Activated CD8-positive, alpha-beta memory T cell treated with anti-CD3 and anti-CD28 coated beads, Interleukin-2, amount 10 ng/mL, durations not matched to agents 7 days and 5 days (primary cell): Measurements from ENCODE around the gene PHF21A. TPM values are rescaled to one million over a fixed set of nuclear protein-coding genes. Genes with fewer than 3 reads are reported as not detected.
A peak's percentile ranks its signal among the peaks of the same experiment; 100 is the strongest.

Source experiments
- ATAC-seq: fragments of 150-1000 bp; cut with Tn5 transposase; one replicate; pipeline ENCODE4 v1.10.0; 2021; ENCODE audit warnings: moderate library complexity
- CTCF ChIA-PET: fragments of 350-600 bp; sonication (Branson Sonifier 250); formaldehyde crosslinking; loops from one replicate; lab custom pipeline; 2021; ENCODE audit warnings: antibody characterized with exemption; lab: Charles Lee
- DNase-seq: peaks from one replicate; pipeline ENCODE4 v3.0.0-alpha.2; 2020
- H3K27ac Mint-ChIP-seq: one replicate; pipeline ENCODE4 v1.8.0; 2021; ENCODE audit warnings: mild to moderate bottlenecking, mixed read lengths
- H3K27me3 Mint-ChIP-seq: one replicate; pipeline ENCODE4 v1.8.0; 2021; ENCODE audit warnings: mixed read lengths
- H3K36me3 Mint-ChIP-seq: one replicate; pipeline ENCODE4 v1.8.0; 2021; ENCODE audit warnings: mild to moderate bottlenecking, mixed read lengths
- H3K4me1 Mint-ChIP-seq: one replicate; pipeline ENCODE4 v1.8.0; 2021; ENCODE audit warnings: mixed read lengths
- H3K4me3 Mint-ChIP-seq: one replicate; pipeline ENCODE4 v1.8.0; 2021; ENCODE audit warnings: mild to moderate bottlenecking, moderate library complexity, mixed read lengths
- H3K9me3 Mint-ChIP-seq: one replicate; pipeline ENCODE4 v1.8.0; 2022; ENCODE audit warnings: low read depth, mixed read lengths
- total RNA-seq, 2 experiments: library from RNA; stranded (reverse); gene quantifications; one replicate each; pipeline ENCODE4 v1.2.3, GENCODE V29; 2021

Gene PHF21A
- total RNA-seq, 2 experiments from 2014 or later, result 34.6 to 39.7 TPM

DNA sequence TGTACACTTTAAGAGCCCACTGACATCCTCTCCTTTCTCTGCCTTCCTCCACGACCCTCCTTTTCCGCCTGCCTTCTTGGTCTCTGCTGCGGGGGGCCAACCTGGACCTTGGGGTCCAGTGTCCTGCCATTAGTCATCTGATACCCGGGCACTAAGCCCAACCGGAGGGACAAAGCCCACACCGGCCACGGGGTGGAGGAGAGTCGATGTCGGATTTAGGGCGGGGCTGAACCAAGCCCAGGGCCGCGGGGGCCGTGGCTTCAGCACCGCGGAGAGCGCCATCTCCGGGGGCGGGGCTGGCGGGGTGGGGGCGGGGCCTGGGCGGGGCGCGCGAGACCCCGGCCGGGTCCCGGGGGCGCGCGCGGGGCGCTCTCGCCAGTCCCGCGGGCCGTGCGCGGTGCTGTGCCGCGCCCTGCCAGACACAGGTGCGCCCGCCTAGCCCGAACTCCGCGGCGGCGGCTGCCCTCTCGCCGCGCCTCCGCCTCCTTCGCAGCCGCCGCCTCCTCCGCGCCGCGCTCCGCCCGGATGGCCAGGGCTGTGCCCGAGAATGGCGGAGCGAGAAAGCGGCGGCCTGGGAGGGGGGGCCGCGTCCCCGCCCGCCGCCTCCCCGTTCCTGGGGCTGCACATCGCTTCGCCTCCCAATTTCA lies 235.9 kb downstream of the PHF21A start, which contains the start of gene MAPK8IP1:
Gene MAPK8IP1, plus strand, starts transcription at position 378 of the 647 bp plus-strand sequence. Its CDS starts 170 bp downstream, at position 548.
- CTCF ChIA-PET, result interaction anchor here (1.0 kb wide), 1 partner anchor 121 kb away, joined by 3 read pairs; no protein-coding TSS in a partner anchor
- ATAC-seq (peak; percentile 87), DNase-seq (peak; percentile 58)
- peaks cover 9% of the 10 kb centered on the region for H3K4me1 Mint-ChIP-seq
- no peak within 1 kb of the TSS for H3K27ac Mint-ChIP-seq
- no peaks in the 10 kb centered on the region for H3K9me3 Mint-ChIP-seq
- H3K36me3 Mint-ChIP-seq, result no peaks in the 10 kb centered on the region
- peak within 1 kb of the TSS; percentile 61 for H3K4me3 Mint-ChIP-seq
- no peaks in the 10 kb centered on the region for H3K27me3 Mint-ChIP-seq

DNA sequence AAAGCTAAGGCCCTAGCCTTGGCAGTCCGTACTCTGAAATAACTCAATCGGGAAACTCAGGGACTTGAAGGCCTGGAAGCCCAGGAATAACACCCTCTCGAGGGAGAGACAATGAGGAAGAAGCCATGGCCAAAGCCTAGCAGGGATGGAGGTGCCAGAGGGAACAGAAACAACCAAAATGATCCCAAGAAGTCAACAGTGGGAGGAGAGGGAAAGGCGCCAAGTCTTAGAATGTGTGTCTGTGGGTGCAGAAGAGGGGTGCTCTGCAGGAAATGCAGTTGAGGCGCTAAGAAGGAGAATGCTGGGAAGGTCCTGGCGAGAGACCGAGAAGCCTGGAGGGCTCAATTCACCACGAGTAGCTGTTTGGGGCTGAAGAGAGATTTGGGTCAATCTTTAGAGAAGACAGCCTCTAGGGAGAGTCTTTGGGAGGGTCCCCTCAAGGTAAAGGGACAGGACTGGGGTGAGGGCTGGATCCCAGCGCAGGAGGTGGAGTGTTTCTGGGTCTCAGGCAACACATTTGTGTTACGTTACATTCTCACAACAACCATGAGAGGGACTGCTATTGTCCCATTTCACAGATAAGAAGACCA lies 236.6 kb downstream of the PHF21A start:
- no peaks in the 10 kb centered on the region for H3K27me3 Mint-ChIP-seq
- H3K4me1 Mint-ChIP-seq, result peaks cover 9% of the 10 kb centered on the region
- DNase-seq (no peak), ATAC-seq (no peak)
- peak overlapping the region; percentile 61 for H3K4me3 Mint-ChIP-seq
- CTCF ChIA-PET, result no interaction called here
- no peak overlapping the region for H3K27ac Mint-ChIP-seq
- no peaks in the 10 kb centered on the region for H3K9me3 Mint-ChIP-seq
- no peaks in the 10 kb centered on the region for H3K36me3 Mint-ChIP-seq

Other genes with a start within 250 kb of the PHF21A start
- under 1 TPM; 0.42 to 0.73 TPM for gene MAPK8IP1, start 235.8 kb downstream of the PHF21A start, total RNA-seq
- gene FREY1, start 214.2 kb downstream of the PHF21A start, total RNA-seq, result 1 to 10 TPM in 1 of 2 experiments, under 1 TPM in 1; 0.93 to 1.5 TPM
- 10 to 100 TPM; 45.9 to 53.9 TPM for gene PEX16, start 203.6 kb downstream of the PHF21A start, total RNA-seq
- gene LARGE2, start 198.8 kb downstream of the PHF21A start, total RNA-seq, result under 1 TPM; 0.54 to 0.64 TPM
- gene CREB3L1, start 156.2 kb upstream of the PHF21A start, total RNA-seq, result not detected
- gene DGKZ, start 226.0 kb upstream of the PHF21A start, total RNA-seq, result 100 to 1,000 TPM in 1 of 2 experiments, 10 to 100 TPM in 1; 96.9 to 132 TPM